ENCODE measurements around the gene ATP6V0D1.
A peak's percentile ranks its signal among the peaks of the same experiment; 100 is the strongest.
"Not testable (repeated sequence)": the region's sequence is repeated elsewhere in the genome, so short reads cannot be mapped to it uniquely, and the experiment has no call there.

The ATP6V0D1 gene

GRCh38 chr16:67499106-67499505, 18.1 kb upstream of the ATP6V0D1 start:
- DNase-seq = no peak

GRCh38 chr16:67490335-67491096, 9.6 kb upstream of the ATP6V0D1 start:
- DNase-seq = no peak

- DNase-seq = no peak
Observed at GRCh38 chr16:67489401-67490083, 8.6 kb upstream of the ATP6V0D1 start.

GRCh38 chr16:67487561-67487960, 6.6 kb upstream of the ATP6V0D1 start:
- DNase-seq = not testable (repeated sequence)

GRCh38 chr16:67486805-67487204, 5.8 kb upstream of the ATP6V0D1 start:
- no peak for DNase-seq

- no peak for DNase-seq
Observed at GRCh38 chr16:67483731-67484525, 3.0 kb upstream of the ATP6V0D1 start.

GRCh38 chr16:67483150-67483549, 2.2 kb upstream of the ATP6V0D1 start, which contains the start of gene AGRP:
Gene AGRP (minus strand): TSS chr16:67483547. CDS start chr16:67483398, 149 bp downstream.
- DNase-seq = no peak

- DNase-seq = no peak
Observed at GRCh38 chr16:67482233-67482924, 1.4 kb upstream of the ATP6V0D1 start.

- DNase-seq = peak; percentile 41
Observed at GRCh38 chr16:67481561-67482232, 740 bp upstream of the ATP6V0D1 start.

- no peak for DNase-seq
Observed at GRCh38 chr16:67477960-67478554, 2.9 kb downstream of the ATP6V0D1 start.

- no peak for DNase-seq
Observed at GRCh38 chr16:67474551-67475455, 6.2 kb downstream of the ATP6V0D1 start.

GRCh38 chr16:67471758-67472384, 9.1 kb downstream of the ATP6V0D1 start:
- DNase-seq = no peak

- no peak for DNase-seq
Observed at GRCh38 chr16:67470359-67470758, 10.6 kb downstream of the ATP6V0D1 start.

- no peak for DNase-seq
Observed at GRCh38 chr16:67468731-67469130, 12.2 kb downstream of the ATP6V0D1 start.

- DNase-seq = no peak
Observed at GRCh38 chr16:67466581-67466980, 14.4 kb downstream of the ATP6V0D1 start.

GRCh38 chr16:67464565-67464964, 16.4 kb downstream of the ATP6V0D1 start:
- DNase-seq = no peak

GRCh38 chr16:67463691-67464090, 17.3 kb downstream of the ATP6V0D1 start:
- DNase-seq = no peak

GRCh38 chr16:67463059-67463458, 17.9 kb downstream of the ATP6V0D1 start:
- no peak for DNase-seq

GRCh38 chr16:67462279-67462655, 18.7 kb downstream of the ATP6V0D1 start:
- no peak for DNase-seq

GRCh38 chr16:67461600-67462278, 19.2 kb downstream of the ATP6V0D1 start:
- DNase-seq = no peak

All from stimulated activated CD4-positive, alpha-beta T cell treated with anti-CD3 and anti-CD28 coated beads, Interleukin-4, amount 100 ng/mL, for 1 hour (primary cell).